Measurements from ENCODE around the gene STIP1. TPM values are rescaled to one million over a fixed set of nuclear protein-coding genes. Genes with fewer than 3 reads are reported as not detected.

The STIP1 gene
- total and polyA plus RNA-seq, 2 donors (not counting 1 experiment from before 2014, with no cell fraction given) = 49.8 to 78.7 TPM

DNA sequence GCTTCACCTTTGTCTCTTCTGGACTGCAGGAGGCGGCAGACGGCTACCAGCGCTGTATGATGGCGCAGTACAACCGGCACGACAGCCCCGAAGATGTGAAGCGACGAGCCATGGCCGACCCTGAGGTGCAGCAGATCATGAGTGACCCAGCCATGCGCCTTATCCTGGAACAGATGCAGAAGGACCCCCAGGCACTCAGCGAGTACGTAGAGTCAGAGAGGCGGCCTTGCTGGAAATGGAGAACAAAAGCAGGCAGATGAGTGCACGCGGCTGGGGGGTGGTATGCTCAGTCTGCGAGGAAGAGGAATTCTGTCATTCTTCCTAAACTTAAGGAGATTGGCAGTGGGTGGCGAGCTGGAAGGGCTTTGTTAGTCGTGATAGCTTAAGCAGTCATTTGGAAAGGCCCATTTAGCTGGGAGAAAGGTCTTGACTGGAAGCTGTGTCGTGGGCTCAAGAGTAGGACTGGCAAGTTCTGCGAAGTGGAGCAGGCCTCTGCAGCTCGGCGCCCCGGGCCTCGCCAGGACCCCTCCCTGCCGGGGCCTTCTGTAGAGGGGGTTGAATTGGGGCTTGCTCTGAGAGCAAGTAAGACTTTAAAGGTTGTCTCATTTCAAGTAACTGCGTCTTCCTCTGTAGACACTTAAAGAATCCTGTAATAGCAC lies 17.6 kb downstream of the STIP1 start:
- ChIA-PET CTCF (interaction anchor here (1.2 to 10.3 kb wide), 19 partner anchors 8 to 451 kb away, joined by 4 to 243 read pairs (median 11); partner anchors contain the start of genes CATSPERZ, DNAJC4, ESRRA and NUDT22), POLR2A (interaction anchor here (0.7 to 4.8 kb wide), 3 partner anchors 22 to 101 kb away, joined by 6 to 78 read pairs (median 21); partner anchors contain the start of genes ESRRA, NUDT22 and TRPT1)
- peaks cover 0 to 44% of the 10 kb centered on the region in 2 experiments for H3K36me3 ChIP-seq (replicated peaks in 1 of 2; ENCODE audit: control extremely low read depth in 1 of 2, control insufficient read depth in 1 of 2, extremely low read depth in 1 of 2, insufficient read depth in 2 of 2, low read length in 1 of 2)
- no peak overlapping the region for H2AFZ ChIP-seq (ENCODE audit: insufficient read depth, low read depth, low read length, poor library complexity, severe bottlenecking)
- H3K9me3 Mint-ChIP-seq (ENCODE audit: insufficient read depth) = no peaks in the 10 kb centered on the region
- no peak overlapping the region for H3K27ac Mint-ChIP-seq
- no peak overlapping the region for H3K4me3 ChIP-seq (ENCODE audit: control extremely low read depth in 1 of 5, extremely low read depth in 1 of 5, insufficient read depth in 1 of 5, low read depth in 2 of 5, low read length in 4 of 5)
- H3K4me1 ChIP-seq (ENCODE audit: control insufficient read depth in 2 of 2, insufficient read depth in 2 of 2, low read length in 2 of 2) = peaks cover 29 to 38% of the 10 kb centered on the region in 2 donors
- H3K9me3 ChIP-seq (ENCODE audit: control extremely low read depth in 1 of 3, control insufficient read depth in 2 of 3, insufficient read depth in 1 of 3, low read length in 2 of 3) = no peaks in the 10 kb centered on the region
- intact Hi-C loops (cut with micrococcal nuclease) = loop anchor here (1.0 to 10.0 kb wide), 3 partner anchors 66 to 451 kb away; no protein-coding TSS in a partner anchor
- WGBS (ENCODE audit: insufficient coverage) = 97% methylated on average over 24 of the region's 27 CpGs
- no peak for TF ChIP-seq EZH2 (IDR thresholded peaks at IDR 0.05; ENCODE audit: borderline replicate concordance, insufficient read depth, low read depth, low read length, poor library complexity, severe bottlenecking)
- TF ChIP-seq, protein P1, sequence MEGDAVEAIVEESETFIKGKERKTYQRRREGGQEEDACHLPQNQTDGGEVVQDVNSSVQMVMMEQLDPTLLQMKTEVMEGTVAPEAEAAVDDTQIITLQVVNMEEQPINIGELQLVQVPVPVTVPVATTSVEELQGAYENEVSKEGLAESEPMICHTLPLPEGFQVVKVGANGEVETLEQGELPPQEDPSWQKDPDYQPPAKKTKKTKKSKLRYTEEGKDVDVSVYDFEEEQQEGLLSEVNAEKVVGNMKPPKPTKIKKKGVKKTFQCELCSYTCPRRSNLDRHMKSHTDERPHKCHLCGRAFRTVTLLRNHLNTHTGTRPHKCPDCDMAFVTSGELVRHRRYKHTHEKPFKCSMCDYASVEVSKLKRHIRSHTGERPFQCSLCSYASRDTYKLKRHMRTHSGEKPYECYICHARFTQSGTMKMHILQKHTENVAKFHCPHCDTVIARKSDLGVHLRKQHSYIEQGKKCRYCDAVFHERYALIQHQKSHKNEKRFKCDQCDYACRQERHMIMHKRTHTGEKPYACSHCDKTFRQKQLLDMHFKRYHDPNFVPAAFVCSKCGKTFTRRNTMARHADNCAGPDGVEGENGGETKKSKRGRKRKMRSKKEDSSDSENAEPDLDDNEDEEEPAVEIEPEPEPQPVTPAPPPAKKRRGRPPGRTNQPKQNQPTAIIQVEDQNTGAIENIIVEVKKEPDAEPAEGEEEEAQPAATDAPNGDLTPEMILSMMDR (IDR thresholded peaks at IDR 0.05) = no peak
- peaks cover 9% of the 10 kb centered on the region for H4K20me1 ChIP-seq (ENCODE audit: control insufficient read depth, insufficient read depth, low read length, poor library complexity, severe bottlenecking)
- peaks cover 36% of the 10 kb centered on the region for H3K4me1 Mint-ChIP-seq
- no peak overlapping the region for H3K9ac ChIP-seq (ENCODE audit: low read length)
- H3K27ac ChIP-seq (ENCODE audit: low read length in 2 of 2) = no peak overlapping the region
- H3K4me2 ChIP-seq (replicated peaks; ENCODE audit: low read depth, low read length, poor library complexity, severe bottlenecking) = no peak overlapping the region
- no peak for DNase-seq
- H3K79me2 ChIP-seq (ENCODE audit: control insufficient read depth, insufficient read depth, low read length) = peaks cover 24% of the 10 kb centered on the region
- no peaks in the 10 kb centered on the region for H3K27me3 ChIP-seq (replicated peaks in 1 of 4; ENCODE audit: control extremely low read depth in 1 of 4, control insufficient read depth in 3 of 4, insufficient read depth in 4 of 4, low read length in 3 of 4)
- no peaks in the 10 kb centered on the region for H3K27me3 Mint-ChIP-seq
- H3K4me3 Mint-ChIP-seq = no peak overlapping the region
- no peak for ATAC-seq (ENCODE audit: low read depth)

DNA sequence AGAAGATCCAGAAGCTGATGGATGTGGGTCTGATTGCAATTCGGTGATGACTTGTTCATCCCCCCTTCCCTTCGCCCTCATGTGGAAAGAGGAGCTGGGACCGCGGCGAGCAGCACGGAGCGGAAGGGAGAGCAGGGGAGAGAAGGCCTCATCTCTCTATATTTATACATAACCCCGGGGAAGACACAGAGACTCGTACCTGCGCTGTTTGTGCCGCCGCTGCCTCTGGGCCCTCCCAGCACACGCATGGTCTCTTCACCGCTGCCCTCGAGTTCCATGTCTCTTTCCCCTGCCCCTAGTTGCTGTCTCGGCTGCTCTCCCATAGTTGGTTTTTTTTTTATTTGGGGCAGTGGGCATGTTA lies 18.1 kb downstream of the STIP1 start:
- Histone ChIP-seq H2AFZ (ENCODE audit: insufficient read depth, low read depth, low read length, poor library complexity, severe bottlenecking) (no peak overlapping the region), H3K4me2 (replicated peaks; ENCODE audit: low read depth, low read length, poor library complexity, severe bottlenecking) (no peak overlapping the region), H3K27ac (ENCODE audit: low read length in 2 of 2) (no peak overlapping the region), H4K20me1 (ENCODE audit: control insufficient read depth, insufficient read depth, low read length, poor library complexity, severe bottlenecking) (peaks cover 14% of the 10 kb centered on the region), H3K9me3 (ENCODE audit: control extremely low read depth in 1 of 3, control insufficient read depth in 2 of 3, insufficient read depth in 1 of 3, low read length in 2 of 3) (no peaks in the 10 kb centered on the region), H3K4me1 (ENCODE audit: control insufficient read depth in 2 of 2, insufficient read depth in 2 of 2, low read length in 2 of 2) (peaks cover 30 to 43% of the 10 kb centered on the region in 2 donors), H3K79me2 (ENCODE audit: control insufficient read depth, insufficient read depth, low read length) (peaks cover 29% of the 10 kb centered on the region), H3K4me3 (ENCODE audit: control extremely low read depth in 1 of 5, extremely low read depth in 1 of 5, insufficient read depth in 1 of 5, low read depth in 2 of 5, low read length in 4 of 5) (no peak overlapping the region), H3K36me3 (replicated peaks in 1 of 2; ENCODE audit: control extremely low read depth in 1 of 2, control insufficient read depth in 1 of 2, extremely low read depth in 1 of 2, insufficient read depth in 2 of 2, low read length in 1 of 2) (peaks cover 0 to 47% of the 10 kb centered on the region in 2 experiments), H3K9ac (ENCODE audit: low read length) (no peak overlapping the region), H3K27me3 (replicated peaks in 1 of 4; ENCODE audit: control extremely low read depth in 1 of 4, control insufficient read depth in 3 of 4, insufficient read depth in 4 of 4, low read length in 3 of 4) (no peaks in the 10 kb centered on the region)
- H3K4me3 Mint-ChIP-seq = no peak overlapping the region
- CTCF ChIA-PET = interaction anchor here (0.6 to 10.3 kb wide), 38 partner anchors 9 to 450 kb away, joined by 3 to 243 read pairs (median 6); partner anchors contain the start of genes BAD, CATSPERZ, DNAJC4 and ESRRA
- peak overlapping the region; percentile 26 for H3K27ac Mint-ChIP-seq
- DNase-seq (no peak), ATAC-seq (ENCODE audit: low read depth) (no peak)
- H3K9me3 Mint-ChIP-seq (ENCODE audit: insufficient read depth) = no peaks in the 10 kb centered on the region
- 97% methylated on average over 6 of the region's 16 CpGs for WGBS (ENCODE audit: insufficient coverage)
- H3K27me3 Mint-ChIP-seq = no peaks in the 10 kb centered on the region
- TF ChIP-seq, protein P1 (IDR thresholded peaks at IDR 0.05) = no peak
- no peak for TF ChIP-seq EZH2 (IDR thresholded peaks at IDR 0.05; ENCODE audit: borderline replicate concordance, insufficient read depth, low read depth, low read length, poor library complexity, severe bottlenecking)
- peaks cover 41% of the 10 kb centered on the region for H3K4me1 Mint-ChIP-seq
- intact Hi-C loops (cut with micrococcal nuclease) = loop anchor here (1.0 to 10.0 kb wide), 3 partner anchors 65 to 451 kb away; no protein-coding TSS in a partner anchor
- POLR2A ChIA-PET = interaction anchor here (0.7 to 4.8 kb wide), 9 partner anchors 22 to 449 kb away, joined by 3 to 78 read pairs (median 6); partner anchors contain the start of genes ESRRA, FKBP2, NUDT22 and PPP1R14B
